BJ (cell line): Measurements from ENCODE around the gene TPH2. TPM values are rescaled to one million over a fixed set of nuclear protein-coding genes. Genes with fewer than 3 reads are reported as not detected.

Experiments
- CTCF ChIA-PET: fragments of 350-600 bp; formaldehyde crosslinking; extraction: SDS; loops from one replicate; lab custom pipeline; 2021; ENCODE audit warnings: antibody characterized with exemption, inconsistent platforms; lab: Yijun Ruan, JAX
- POLR2A ChIA-PET: fragments of 300-600 bp; sonication (Branson Sonifier 250); formaldehyde crosslinking; extraction: SDS; loops from one replicate; lab custom pipeline; 2021; ENCODE audit warnings: antibody characterized with exemption; lab: Charles Lee
- DNase-seq: peaks from one replicate; pipeline ENCODE4 v3.0.0-alpha.2; 2011; ENCODE audit warnings: low read depth
- H3K27me3 ChIP-seq: 2 replicates; pipeline ENCODE4 v1.6.0; 2011; ENCODE audit warnings: low read length; ENCODE audit not compliant: control insufficient read depth, insufficient read depth
- H3K36me3 ChIP-seq: 2 replicates; pipeline ENCODE4 v1.5.1; 2011; ENCODE audit warnings: low read length; ENCODE audit not compliant: control insufficient read depth, insufficient read depth
- H3K4me3 ChIP-seq: 2 replicates; pipeline ENCODE4 v1.5.1; 2011; ENCODE audit warnings: low read depth, mild to moderate bottlenecking, control low read depth, low read length
- polyA plus RNA-seq: library from polyadenylated mRNA; depleted of rRNA; stranded (reverse); fragments of >200 nt; gene quantifications from 2 replicates; pipeline ENCODE4 v1.2.3, GENCODE V29; 2011
- TF ChIP-seq, protein P1 (sequence below): IDR thresholded peaks from 2 replicates; pipeline ENCODE4 v1.5.1; 2011; ENCODE audit warnings: low read depth, mild to moderate bottlenecking, control low read depth, inconsistent platforms, low read length, moderate library complexity; ENCODE audit not compliant: insufficient read depth

TPH2 gene
- polyA plus RNA-seq, 1 experiment, result not detected

DNA sequence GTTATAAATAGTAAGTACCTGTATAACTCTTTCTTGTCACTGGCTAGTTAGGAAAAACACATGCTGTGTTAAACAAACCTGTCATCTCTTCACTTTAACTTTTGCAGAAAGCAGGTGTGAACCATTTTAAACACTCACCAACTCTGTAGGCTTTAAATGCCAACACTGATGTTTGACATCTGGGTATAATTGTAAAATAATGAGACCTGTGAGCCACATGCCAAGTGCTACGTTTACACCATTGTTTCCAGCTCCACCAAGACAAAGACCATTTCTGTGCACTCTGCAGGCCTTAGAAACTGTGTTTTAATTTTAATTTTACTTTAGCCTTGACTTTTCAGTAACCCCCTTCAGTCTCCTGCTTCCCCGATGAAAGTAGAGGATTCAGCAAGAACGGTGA is 11.0 kb downstream of the TPH2 start:
- H3K36me3 ChIP-seq, result no peaks in the 10 kb centered on the region
- POLR2A ChIA-PET, result no interaction called here
- CTCF ChIA-PET, result no interaction called here
- H3K4me3 ChIP-seq, result no peak overlapping the region
- no peaks in the 10 kb centered on the region for H3K27me3 ChIP-seq
- DNase-seq, result no peak
- TF ChIP-seq, protein P1, sequence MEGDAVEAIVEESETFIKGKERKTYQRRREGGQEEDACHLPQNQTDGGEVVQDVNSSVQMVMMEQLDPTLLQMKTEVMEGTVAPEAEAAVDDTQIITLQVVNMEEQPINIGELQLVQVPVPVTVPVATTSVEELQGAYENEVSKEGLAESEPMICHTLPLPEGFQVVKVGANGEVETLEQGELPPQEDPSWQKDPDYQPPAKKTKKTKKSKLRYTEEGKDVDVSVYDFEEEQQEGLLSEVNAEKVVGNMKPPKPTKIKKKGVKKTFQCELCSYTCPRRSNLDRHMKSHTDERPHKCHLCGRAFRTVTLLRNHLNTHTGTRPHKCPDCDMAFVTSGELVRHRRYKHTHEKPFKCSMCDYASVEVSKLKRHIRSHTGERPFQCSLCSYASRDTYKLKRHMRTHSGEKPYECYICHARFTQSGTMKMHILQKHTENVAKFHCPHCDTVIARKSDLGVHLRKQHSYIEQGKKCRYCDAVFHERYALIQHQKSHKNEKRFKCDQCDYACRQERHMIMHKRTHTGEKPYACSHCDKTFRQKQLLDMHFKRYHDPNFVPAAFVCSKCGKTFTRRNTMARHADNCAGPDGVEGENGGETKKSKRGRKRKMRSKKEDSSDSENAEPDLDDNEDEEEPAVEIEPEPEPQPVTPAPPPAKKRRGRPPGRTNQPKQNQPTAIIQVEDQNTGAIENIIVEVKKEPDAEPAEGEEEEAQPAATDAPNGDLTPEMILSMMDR, result no peak

DNA sequence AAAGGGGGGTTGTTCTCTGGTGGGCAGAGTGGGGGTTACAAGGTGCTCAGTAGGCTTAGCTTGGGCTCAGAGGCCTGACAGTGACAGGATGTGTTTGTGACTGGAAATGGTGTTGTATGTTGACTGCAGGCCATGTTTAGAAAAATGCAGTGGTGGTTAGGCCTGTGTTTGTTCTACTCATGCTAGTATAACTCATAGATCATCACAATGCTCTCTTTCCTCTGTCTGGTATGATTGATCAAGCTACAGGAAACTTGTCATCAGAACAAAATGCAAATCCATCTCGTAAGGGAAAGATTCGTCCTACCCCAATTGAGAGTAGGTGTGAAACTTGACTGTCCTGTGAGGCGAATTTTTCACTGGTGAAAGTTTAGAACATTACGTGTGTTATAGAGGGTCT is 11.8 kb downstream of the TPH2 start:
- ChIA-PET POLR2A (no interaction called here), CTCF (no interaction called here)
- TF ChIP-seq, protein P1, result no peak
- Histone ChIP-seq H3K36me3 (no peaks in the 10 kb centered on the region), H3K27me3 (no peaks in the 10 kb centered on the region), H3K4me3 (no peak overlapping the region)
- no peak for DNase-seq

- ChIA-PET CTCF (no interaction called here), POLR2A (no interaction called here)
- TF ChIP-seq, protein P1, result no peak
Observed at GRCh38 chr12:71950819-71951218, 12.2 kb downstream of the TPH2 start.

DNA sequence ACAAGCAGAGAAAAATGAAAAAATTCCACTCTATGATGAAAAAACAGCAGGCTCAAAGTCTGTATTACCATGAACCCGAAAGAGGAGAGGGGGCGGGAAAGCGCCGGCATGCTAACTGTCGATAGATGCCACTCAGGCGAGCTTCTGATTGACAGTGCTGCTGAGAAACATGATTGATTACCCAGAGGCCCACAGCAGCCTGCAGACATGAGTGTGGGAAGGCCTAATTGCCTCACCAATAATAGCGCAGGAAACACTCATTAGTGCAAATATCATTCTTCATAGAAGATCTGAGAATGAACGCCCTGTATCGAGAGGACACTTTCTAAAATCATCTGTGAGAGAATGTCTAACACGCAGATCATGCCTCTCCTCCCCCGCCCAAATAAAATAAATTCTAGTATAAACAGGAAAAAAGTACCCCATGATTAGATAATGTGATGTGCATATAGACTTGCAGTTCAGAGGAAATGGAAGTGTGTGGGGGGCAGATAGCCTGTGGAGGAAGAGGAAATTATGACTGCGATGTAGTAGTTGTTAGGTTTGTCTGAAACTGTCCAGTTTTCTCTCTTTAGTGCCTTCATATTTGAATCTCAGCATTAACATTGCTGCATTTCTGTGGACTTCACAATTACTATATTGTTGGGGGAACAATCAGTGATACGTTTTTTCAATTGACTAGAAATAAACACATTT is 15.6 kb downstream of the TPH2 start:
- ChIA-PET POLR2A (no interaction called here), CTCF (no interaction called here)
- no peaks in the 10 kb centered on the region for H3K27me3 ChIP-seq
- DNase-seq, result no peak
- TF ChIP-seq, protein P1, result no peak
- H3K36me3 ChIP-seq, result no peaks in the 10 kb centered on the region
- H3K4me3 ChIP-seq, result no peak overlapping the region

More at GRCh38 chr12:71950819-71951218, 12.2 kb downstream of the TPH2 start:
- H3K4me3 ChIP-seq, result no peak overlapping the region
- DNase-seq, result no peak
- no peaks in the 10 kb centered on the region for H3K36me3 ChIP-seq
- H3K27me3 ChIP-seq, result no peaks in the 10 kb centered on the region

- no peaks in the 10 kb centered on the region for H3K27me3 ChIP-seq
- ChIA-PET CTCF (no interaction called here), POLR2A (no interaction called here)
- H3K4me3 ChIP-seq, result no peak overlapping the region
- TF ChIP-seq, protein P1, result no peak
- no peaks in the 10 kb centered on the region for H3K36me3 ChIP-seq
- no peak for DNase-seq
Observed at GRCh38 chr12:71954861-71955260, 16.2 kb downstream of the TPH2 start.
